Liver (tissue), 9 donors: ENCODE data around the gene TSPAN8. TPM values are rescaled to one million over a fixed set of nuclear protein-coding genes. Genes with fewer than 3 reads are reported as not detected.

Experiments used
- DNase-seq: peaks from one replicate; pipeline ENCODE4 v3.0.0-alpha.2; 2017; ENCODE audit warnings: low spot score
- H3K27ac ChIP-seq, 2 donors: one replicate each; pipeline ENCODE4 v1.7.0; 2013; ENCODE audit warnings: inconsistent platforms in 2 of 2, low read length in 2 of 2, control low read depth in 1 of 2, low read depth in 1 of 2, mild to moderate bottlenecking in 1 of 2
- H3K27me3 ChIP-seq, 4 donors: one replicate each; pipeline versions ENCODE4 v1.6.1 to v1.7.0; 2013; ENCODE audit warnings: low read length in 3 of 4, inconsistent platforms in 1 of 4, mild to moderate bottlenecking in 1 of 4, moderate library complexity in 1 of 4; ENCODE audit not compliant: control insufficient read depth in 4 of 4, insufficient read depth in 4 of 4
- H3K36me3 ChIP-seq, 4 donors: one replicate each; pipeline versions ENCODE4 v1.6.1 to v1.7.0; 2013; ENCODE audit warnings: low read length in 3 of 4, mild to moderate bottlenecking in 3 of 4, low read depth in 1 of 4, moderate library complexity in 1 of 4; ENCODE audit not compliant: control insufficient read depth in 4 of 4, insufficient read depth in 3 of 4
- H3K4me1 ChIP-seq, 4 donors: one replicate each; pipeline versions ENCODE4 v1.6.1 to v1.7.0; 2013; ENCODE audit warnings: low read length in 3 of 4, mild to moderate bottlenecking in 3 of 4, moderate library complexity in 1 of 4; ENCODE audit not compliant: control insufficient read depth in 4 of 4, insufficient read depth in 4 of 4
- H3K4me3 ChIP-seq, 3 donors: one replicate each; pipeline versions ENCODE4 v1.6.1 to v1.7.0; 2013; ENCODE audit warnings: low read length in 3 of 3, control low read depth in 1 of 3, low read depth in 1 of 3, mild to moderate bottlenecking in 1 of 3
- H3K9ac ChIP-seq, 2 donors: one replicate each; pipeline ENCODE4 v1.7.0; 2013; ENCODE audit warnings: low read length in 2 of 2, mild to moderate bottlenecking in 2 of 2, moderate library complexity in 2 of 2, control low read depth in 1 of 2, low read depth in 1 of 2
- H3K9me3 ChIP-seq, 4 donors: one replicate each; pipeline versions ENCODE4 v1.6.1 to v1.7.0; 2013; ENCODE audit warnings: low read length in 3 of 4; ENCODE audit not compliant: control insufficient read depth in 4 of 4
- EGR1 ChIP-seq, 2 donors: IDR thresholded peaks; 2 replicates each; pipeline ENCODE4 v1.6.1; 2016 to 2018; ENCODE audit warnings: antibody characterized with exemption in 2 of 2, low read depth in 2 of 2
- FOXA2 ChIP-seq: IDR thresholded peaks from 2 replicates; pipeline ENCODE4 v1.6.1; 2016; ENCODE audit warnings: antibody characterized with exemption
- HNF4A ChIP-seq, 2 donors: conservative IDR thresholded peaks; 2 replicates each; pipeline ENCODE4 v1.6.1; 2016; ENCODE audit warnings: antibody characterized with exemption in 2 of 2, mild to moderate bottlenecking in 2 of 2
- HNF4G ChIP-seq: IDR thresholded peaks from 2 replicates; pipeline ENCODE4 v1.6.1; 2016; ENCODE audit warnings: antibody characterized with exemption
- JUND ChIP-seq, 2 donors: IDR thresholded peaks; 2 replicates each; pipeline ENCODE4 v1.6.1; 2016; ENCODE audit warnings: antibody characterized with exemption in 2 of 2
- NR2F2 ChIP-seq: IDR thresholded peaks from 2 replicates; pipeline ENCODE4 v1.6.1; 2016; ENCODE audit warnings: antibody characterized with exemption
- RXRA ChIP-seq, 2 donors: IDR thresholded peaks; 2 replicates each; pipeline ENCODE4 v1.6.1; 2017 to 2018; ENCODE audit warnings: antibody characterized with exemption in 2 of 2, mild to moderate bottlenecking in 1 of 2
- SP1 ChIP-seq: IDR thresholded peaks from 2 replicates; pipeline ENCODE4 v1.6.1; 2018; ENCODE audit warnings: antibody characterized with exemption, mild to moderate bottlenecking
- TAF1 ChIP-seq: conservative IDR thresholded peaks from 2 replicates; pipeline ENCODE4 v1.6.1; 2016; ENCODE audit warnings: antibody characterized with exemption, mild to moderate bottlenecking
- YY1 ChIP-seq: IDR thresholded peaks from 2 replicates; pipeline ENCODE4 v1.6.1; 2016; ENCODE audit warnings: antibody characterized with exemption, mild to moderate bottlenecking
- WGBS: extraction: QIAGEN DNeasy Blood & Tissue Kit; methylation state at CpG from one replicate; pipeline ENCODE4 v1.1.7; 2013; 5-methylcytosine and 5-hydroxymethylcytosine counted together
- polyA plus RNA-seq, 2 donors: library from polyadenylated mRNA; stranded (reverse) in 1 of 2; unstranded in 1 of 2; fragments of 200-250 nt in 1 of 2; fragments of >200 nt in 1 of 2; fragmentation: Nextera tagmentation in 1 of 2; extraction: Ambion mirVana in 1 of 2; gene quantifications; one replicate each; pipeline versions ENCODE4 v1.2.1 to v1.2.3, GENCODE V29; 2013 to 2015
- total RNA-seq, 2 donors: library from RNA; depleted of rRNA; stranded (reverse); fragments of >200 nt; gene quantifications; one replicate each; pipeline ENCODE4 v1.2.3, GENCODE V29; 2014
- TF ChIP-seq, protein P1 (sequence below): IDR thresholded peaks from 2 replicates; pipeline ENCODE4 v1.6.1; 2016; ENCODE audit warnings: antibody characterized with exemption, mild to moderate bottlenecking
- TF ChIP-seq, protein P2 (sequence below): IDR thresholded peaks from 2 replicates; pipeline ENCODE4 v1.6.1; 2016; ENCODE audit warnings: antibody characterized with exemption
- TF ChIP-seq, protein P3 (sequence below): IDR thresholded peaks from 2 replicates; pipeline ENCODE4 v1.6.1; 2016; ENCODE audit warnings: antibody characterized with exemption
- TF ChIP-seq, protein P4 (sequence below): fragments of 150-350 bp; IDR thresholded peaks from 2 replicates; pipeline ENCODE4 v1.5.1; 2017; ENCODE audit warnings: improper control_type of control experiment, low read depth, low read length; ENCODE audit not compliant: missing input control
- TF ChIP-seq, protein P5 (sequence below): IDR thresholded peaks from 2 replicates; pipeline ENCODE4 v1.6.1; 2016; ENCODE audit warnings: antibody characterized with exemption
- donor health status: healthy.
- donor health status: healthy.
- donor health status: healthy.
- donor health status: healthy.
- donor health status: healthy.

Gene TSPAN8
- total and polyA plus RNA-seq, 4 donors = 0.65 to 9.3 (median 5.2) TPM

DNA sequence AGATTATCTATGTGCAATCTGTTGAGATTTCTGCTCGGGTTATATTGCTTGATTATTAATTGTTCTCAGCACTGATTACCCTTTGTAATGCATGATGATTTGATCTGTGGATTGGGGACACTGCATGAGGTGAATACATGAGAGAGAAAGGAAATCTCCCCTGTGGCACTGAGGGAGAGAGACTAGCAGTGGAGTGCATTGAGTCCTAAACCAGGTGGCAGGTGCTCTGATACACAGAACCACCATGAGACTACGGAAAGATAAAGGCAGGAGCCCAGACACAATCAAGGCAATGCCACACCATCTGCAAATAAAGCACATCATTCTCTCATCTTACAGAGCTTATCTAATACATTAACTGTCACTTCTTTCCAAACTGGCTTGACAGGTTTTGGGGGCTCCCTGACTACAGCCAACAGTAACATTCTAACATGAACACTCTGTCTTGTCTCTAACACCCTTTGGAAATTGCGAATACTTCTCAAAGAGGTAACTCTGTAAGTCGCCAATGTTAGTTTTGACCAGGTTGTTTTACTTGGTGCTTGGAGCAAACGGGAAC, 37.6 kb upstream of the TSPAN8 start (continued):
- TF ChIP-seq EGR1 (IDR thresholded peaks at IDR 0.05; ENCODE audit: low read depth in 2 of 2) = no peak
- TF ChIP-seq, protein P1, sequence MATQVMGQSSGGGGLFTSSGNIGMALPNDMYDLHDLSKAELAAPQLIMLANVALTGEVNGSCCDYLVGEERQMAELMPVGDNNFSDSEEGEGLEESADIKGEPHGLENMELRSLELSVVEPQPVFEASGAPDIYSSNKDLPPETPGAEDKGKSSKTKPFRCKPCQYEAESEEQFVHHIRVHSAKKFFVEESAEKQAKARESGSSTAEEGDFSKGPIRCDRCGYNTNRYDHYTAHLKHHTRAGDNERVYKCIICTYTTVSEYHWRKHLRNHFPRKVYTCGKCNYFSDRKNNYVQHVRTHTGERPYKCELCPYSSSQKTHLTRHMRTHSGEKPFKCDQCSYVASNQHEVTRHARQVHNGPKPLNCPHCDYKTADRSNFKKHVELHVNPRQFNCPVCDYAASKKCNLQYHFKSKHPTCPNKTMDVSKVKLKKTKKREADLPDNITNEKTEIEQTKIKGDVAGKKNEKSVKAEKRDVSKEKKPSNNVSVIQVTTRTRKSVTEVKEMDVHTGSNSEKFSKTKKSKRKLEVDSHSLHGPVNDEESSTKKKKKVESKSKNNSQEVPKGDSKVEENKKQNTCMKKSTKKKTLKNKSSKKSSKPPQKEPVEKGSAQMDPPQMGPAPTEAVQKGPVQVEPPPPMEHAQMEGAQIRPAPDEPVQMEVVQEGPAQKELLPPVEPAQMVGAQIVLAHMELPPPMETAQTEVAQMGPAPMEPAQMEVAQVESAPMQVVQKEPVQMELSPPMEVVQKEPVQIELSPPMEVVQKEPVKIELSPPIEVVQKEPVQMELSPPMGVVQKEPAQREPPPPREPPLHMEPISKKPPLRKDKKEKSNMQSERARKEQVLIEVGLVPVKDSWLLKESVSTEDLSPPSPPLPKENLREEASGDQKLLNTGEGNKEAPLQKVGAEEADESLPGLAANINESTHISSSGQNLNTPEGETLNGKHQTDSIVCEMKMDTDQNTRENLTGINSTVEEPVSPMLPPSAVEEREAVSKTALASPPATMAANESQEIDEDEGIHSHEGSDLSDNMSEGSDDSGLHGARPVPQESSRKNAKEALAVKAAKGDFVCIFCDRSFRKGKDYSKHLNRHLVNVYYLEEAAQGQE = no peak

DNA sequence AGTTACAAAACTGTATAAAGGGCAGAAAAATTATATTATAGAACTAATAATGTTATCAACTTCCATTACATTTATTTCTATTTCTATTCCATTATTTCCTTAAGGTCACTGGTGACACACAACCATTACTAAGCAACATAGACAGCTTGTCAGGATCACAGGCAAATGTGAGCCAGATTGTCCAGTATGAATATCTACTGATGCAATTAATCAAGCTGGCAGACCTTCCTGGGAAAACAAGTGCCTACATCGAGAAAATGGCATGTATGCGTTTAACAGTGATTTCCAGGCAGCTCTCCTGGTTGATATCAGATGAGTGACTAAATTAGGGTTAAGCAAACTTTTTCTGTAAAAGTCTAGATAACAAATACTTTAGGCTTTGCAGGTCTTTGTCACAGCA, 36.9 kb upstream of the TSPAN8 start:
- Histone ChIP-seq H3K9me3 (no peaks in the 10 kb centered on the region), H3K27ac (no peak overlapping the region), H3K9ac (no peak overlapping the region), H3K4me3 (no peak overlapping the region), H3K27me3 (no peaks in the 10 kb centered on the region), H3K36me3 (peaks cover 0 to 1% (median 0%) of the 10 kb centered on the region in 4 donors), H3K4me1 (no peaks in the 10 kb centered on the region)
- no peak for DNase-seq
- WGBS = 57% methylated on average over 2 of the region's 2 CpGs
- TF ChIP-seq, protein P2, sequence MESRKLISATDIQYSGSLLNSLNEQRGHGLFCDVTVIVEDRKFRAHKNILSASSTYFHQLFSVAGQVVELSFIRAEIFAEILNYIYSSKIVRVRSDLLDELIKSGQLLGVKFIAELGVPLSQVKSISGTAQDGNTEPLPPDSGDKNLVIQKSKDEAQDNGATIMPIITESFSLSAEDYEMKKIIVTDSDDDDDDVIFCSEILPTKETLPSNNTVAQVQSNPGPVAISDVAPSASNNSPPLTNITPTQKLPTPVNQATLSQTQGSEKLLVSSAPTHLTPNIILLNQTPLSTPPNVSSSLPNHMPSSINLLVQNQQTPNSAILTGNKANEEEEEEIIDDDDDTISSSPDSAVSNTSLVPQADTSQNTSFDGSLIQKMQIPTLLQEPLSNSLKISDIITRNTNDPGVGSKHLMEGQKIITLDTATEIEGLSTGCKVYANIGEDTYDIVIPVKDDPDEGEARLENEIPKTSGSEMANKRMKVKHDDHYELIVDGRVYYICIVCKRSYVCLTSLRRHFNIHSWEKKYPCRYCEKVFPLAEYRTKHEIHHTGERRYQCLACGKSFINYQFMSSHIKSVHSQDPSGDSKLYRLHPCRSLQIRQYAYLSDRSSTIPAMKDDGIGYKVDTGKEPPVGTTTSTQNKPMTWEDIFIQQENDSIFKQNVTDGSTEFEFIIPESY = no peak
- TF ChIP-seq RXRA (IDR thresholded peaks at IDR 0.05) = no peak
- TF ChIP-seq, protein P3, sequence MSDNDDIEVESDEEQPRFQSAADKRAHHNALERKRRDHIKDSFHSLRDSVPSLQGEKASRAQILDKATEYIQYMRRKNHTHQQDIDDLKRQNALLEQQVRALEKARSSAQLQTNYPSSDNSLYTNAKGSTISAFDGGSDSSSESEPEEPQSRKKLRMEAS = no peak
- no peak for TF ChIP-seq TAF1
- no peak for TF ChIP-seq SP1
- no peak for TF ChIP-seq HNF4A (conservative IDR thresholded peaks at IDR 0.05)
- TF ChIP-seq, protein P4, sequence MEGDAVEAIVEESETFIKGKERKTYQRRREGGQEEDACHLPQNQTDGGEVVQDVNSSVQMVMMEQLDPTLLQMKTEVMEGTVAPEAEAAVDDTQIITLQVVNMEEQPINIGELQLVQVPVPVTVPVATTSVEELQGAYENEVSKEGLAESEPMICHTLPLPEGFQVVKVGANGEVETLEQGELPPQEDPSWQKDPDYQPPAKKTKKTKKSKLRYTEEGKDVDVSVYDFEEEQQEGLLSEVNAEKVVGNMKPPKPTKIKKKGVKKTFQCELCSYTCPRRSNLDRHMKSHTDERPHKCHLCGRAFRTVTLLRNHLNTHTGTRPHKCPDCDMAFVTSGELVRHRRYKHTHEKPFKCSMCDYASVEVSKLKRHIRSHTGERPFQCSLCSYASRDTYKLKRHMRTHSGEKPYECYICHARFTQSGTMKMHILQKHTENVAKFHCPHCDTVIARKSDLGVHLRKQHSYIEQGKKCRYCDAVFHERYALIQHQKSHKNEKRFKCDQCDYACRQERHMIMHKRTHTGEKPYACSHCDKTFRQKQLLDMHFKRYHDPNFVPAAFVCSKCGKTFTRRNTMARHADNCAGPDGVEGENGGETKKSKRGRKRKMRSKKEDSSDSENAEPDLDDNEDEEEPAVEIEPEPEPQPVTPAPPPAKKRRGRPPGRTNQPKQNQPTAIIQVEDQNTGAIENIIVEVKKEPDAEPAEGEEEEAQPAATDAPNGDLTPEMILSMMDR = no peak
- TF ChIP-seq FOXA2 = no peak
- no peak for TF ChIP-seq YY1
- TF ChIP-seq, protein P1 = no peak
- no peak for TF ChIP-seq NR2F2
- no peak for TF ChIP-seq EGR1 (IDR thresholded peaks at IDR 0.05; ENCODE audit: low read depth in 2 of 2)
- TF ChIP-seq JUND (IDR thresholded peaks at IDR 0.05) = no peak
- no peak for TF ChIP-seq HNF4G
- TF ChIP-seq, protein P5, sequence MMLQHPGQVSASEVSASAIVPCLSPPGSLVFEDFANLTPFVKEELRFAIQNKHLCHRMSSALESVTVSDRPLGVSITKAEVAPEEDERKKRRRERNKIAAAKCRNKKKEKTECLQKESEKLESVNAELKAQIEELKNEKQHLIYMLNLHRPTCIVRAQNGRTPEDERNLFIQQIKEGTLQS = no peak
